GM18498 (cell line): ENCODE data around the gene ACSM5.
A peak's percentile ranks its signal among the peaks of the same experiment; 100 is the strongest.

Source experiments
- ATAC-seq: cut with Tn5 transposase; IDR thresholded peaks from one replicate; pipeline ENCODE4 v1.9.1; 2021; ENCODE audit warnings: mild to moderate bottlenecking, moderate library complexity; ENCODE audit not compliant: unreplicated experiment

Gene ACSM5

GRCh38 chr16:20409398-20410120 lies at the start of gene ACSM5:
Gene ACSM5, plus strand, starts transcription at chr16:20409534. Its CDS starts 1,951 bp downstream, at chr16:20411485.
- no peak for ATAC-seq

- no peak for ATAC-seq
Observed at GRCh38 chr16:20359997-20360396, 49.3 kb upstream of the ACSM5 start.

GRCh38 chr16:20363191-20363590 lies 46.1 kb upstream of the ACSM5 start:
- no peak for ATAC-seq

GRCh38 chr16:20364051-20364450 lies 45.3 kb upstream of the ACSM5 start:
- ATAC-seq = no peak

- no peak for ATAC-seq
Observed at GRCh38 chr16:20369452-20370054, 39.8 kb upstream of the ACSM5 start.

- no peak for ATAC-seq
Observed at GRCh38 chr16:20372701-20373100, 36.6 kb upstream of the ACSM5 start.

GRCh38 chr16:20377181-20377580 lies 32.2 kb upstream of the ACSM5 start:
- ATAC-seq = no peak

- no peak for ATAC-seq
Observed at GRCh38 chr16:20380782-20381181, 28.6 kb upstream of the ACSM5 start.

- ATAC-seq = no peak
Observed at GRCh38 chr16:20382202-20382948, 27.0 kb upstream of the ACSM5 start.

GRCh38 chr16:20383106-20384029 lies 26.0 kb upstream of the ACSM5 start:
- peak; percentile 61 for ATAC-seq

- ATAC-seq = no peak
Observed at GRCh38 chr16:20385844-20386832, 23.2 kb upstream of the ACSM5 start.

GRCh38 chr16:20387978-20388377 lies 21.4 kb upstream of the ACSM5 start:
- ATAC-seq = no peak

- no peak for ATAC-seq
Observed at GRCh38 chr16:20388854-20389253, 20.5 kb upstream of the ACSM5 start.

GRCh38 chr16:20391045-20391444 lies 18.3 kb upstream of the ACSM5 start:
- ATAC-seq = no peak

GRCh38 chr16:20393801-20394577 lies 15.3 kb upstream of the ACSM5 start:
- ATAC-seq = no peak

- ATAC-seq = no peak
Observed at GRCh38 chr16:20395946-20396345, 13.4 kb upstream of the ACSM5 start.

GRCh38 chr16:20396846-20397467 lies 12.4 kb upstream of the ACSM5 start:
- no peak for ATAC-seq

- ATAC-seq = no peak
Observed at GRCh38 chr16:20397468-20398074, 11.8 kb upstream of the ACSM5 start.
